VCaP (cell line): ENCODE measurements around the gene NUTM2F.
A peak's percentile ranks its signal among the peaks of the same experiment; 100 is the strongest.
"Not testable (repeated sequence)": the region's sequence is repeated elsewhere in the genome, so short reads cannot be mapped to it uniquely, and the experiment has no call there.

ENCODE experiments used
- H3K27ac ChIP-seq: fragments of 450-650 bp; 2 replicates; pipeline ENCODE4 v1.5.1; 2017

NUTM2F gene, protein sequence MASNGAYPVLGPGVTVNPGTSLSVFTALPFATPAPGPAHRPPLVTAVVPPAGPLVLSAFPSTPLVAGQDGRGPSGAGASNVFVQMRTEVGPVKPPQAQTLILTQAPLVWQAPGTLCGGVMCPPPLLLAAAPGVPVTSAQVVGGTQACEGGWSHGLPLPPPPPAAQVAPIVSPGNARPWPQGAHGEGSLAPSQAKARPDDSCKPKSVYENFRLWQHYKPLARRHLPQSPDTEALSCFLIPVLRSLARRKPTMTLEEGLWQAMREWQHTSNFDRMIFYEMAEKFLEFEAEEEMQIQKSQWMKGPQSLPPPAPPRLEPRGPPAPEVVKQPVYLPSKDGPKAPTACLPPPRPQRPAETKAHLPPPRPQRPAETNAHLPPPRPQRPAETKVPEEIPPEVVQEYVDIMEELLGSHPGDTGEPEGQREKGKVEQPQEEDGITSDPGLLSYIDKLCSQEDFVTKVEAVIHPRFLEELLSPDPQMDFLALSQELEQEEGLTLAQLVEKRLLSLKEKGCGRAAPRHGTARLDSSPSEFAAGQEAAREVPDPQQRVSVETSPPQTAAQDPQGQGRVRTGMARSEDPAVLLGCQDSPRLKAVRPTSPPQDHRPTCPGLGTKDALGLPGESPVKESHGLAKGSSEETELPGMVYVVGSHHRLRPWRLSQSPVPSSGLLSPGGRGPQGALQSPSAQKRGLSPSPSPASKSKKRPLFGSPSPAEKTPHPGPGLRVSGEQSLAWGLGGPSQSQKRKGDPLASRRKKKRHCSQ

DNA sequence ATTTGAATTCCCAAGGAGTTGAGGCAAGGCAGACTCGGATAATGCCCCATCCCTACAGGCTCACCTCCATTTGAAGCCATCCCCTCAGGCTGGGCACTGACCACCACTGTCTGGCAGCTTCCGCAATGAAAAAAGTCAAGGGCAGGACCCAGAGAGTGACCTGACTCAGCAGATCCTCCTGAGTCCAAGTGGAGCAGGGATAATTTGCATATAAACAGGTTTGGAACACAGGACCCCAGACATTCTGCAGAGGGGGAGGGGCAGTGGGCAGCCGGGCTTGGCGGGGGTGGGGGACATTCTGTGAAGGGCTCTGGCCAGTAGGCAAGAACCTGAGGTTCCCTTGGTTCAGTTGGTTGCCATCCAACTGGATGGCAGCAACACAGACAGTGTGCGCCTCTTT is at the start of gene NUTM2F:
Gene NUTM2F, minus strand, starts transcription at position 101 of the 400 bp plus-strand sequence. Its CDS starts 21 bp downstream, at position 80.
- H3K27ac ChIP-seq: not testable (repeated sequence)

DNA sequence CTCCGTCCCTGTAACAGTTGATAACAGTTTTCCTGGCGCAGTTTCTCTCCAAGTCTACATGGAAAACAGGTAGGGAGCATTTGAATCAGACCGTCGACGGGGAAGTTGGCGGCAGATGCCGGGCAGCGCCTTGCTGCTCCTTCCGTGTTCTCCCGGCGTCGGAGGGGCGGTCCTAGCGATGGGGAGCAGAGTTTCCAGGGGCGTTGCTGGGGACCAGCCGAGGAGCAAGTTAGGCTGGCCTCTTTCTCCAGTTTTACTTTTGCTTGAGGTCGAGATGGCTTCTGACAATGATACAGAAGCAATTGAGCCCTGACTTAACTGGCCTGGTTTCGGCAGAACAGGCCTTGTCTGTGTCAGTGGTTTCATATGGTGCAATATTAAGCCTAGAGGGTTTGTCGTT is 46.8 kb upstream of the NUTM2F start:
- H3K27ac ChIP-seq: not testable (repeated sequence)

DNA sequence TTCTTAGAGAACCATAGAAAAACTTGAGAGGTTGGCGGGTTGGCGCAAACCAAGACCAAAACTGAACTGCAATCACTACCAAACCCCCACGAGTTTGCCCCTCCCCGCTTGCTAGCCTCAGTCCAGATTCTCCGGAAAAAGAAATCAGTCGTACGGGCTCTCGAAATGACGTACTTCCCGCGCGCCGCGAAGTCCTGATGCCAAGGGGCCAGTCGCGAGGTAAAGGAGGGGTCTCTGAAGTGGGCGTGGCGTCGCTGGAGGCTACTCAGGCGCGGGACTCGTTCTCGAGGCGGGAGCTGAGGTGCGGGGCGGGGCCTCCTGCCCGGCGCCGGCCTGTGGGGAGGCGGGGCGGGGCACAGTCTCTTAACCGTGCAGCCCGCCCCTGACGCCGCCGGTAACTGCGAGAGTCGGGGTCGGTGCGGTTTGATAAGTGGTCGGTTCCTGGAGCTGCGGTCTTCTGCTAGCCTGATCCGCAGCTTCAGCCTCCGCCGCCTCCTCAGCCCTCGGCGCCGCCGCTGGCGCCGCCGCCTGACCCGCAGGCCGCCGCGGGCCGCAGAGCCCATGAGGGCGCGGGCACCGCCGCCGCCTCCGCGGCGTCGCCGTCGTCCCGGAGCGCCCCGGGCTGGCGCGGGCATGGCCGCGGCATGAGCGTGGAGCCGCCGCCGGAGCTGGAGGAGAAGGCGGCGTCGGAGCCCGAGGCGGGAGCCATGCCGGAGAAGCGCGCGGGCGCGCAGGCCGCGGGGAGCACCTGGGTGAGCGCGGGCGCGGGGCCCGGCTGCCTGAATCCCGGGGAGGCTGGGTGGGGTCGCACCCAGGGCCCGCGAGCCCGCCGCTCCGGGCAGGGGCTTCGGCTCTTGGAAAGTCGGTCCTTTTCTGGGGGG is 46.0 kb upstream of the NUTM2F start:
- peak overlapping the region; percentile 58 for H3K27ac ChIP-seq

DNA sequence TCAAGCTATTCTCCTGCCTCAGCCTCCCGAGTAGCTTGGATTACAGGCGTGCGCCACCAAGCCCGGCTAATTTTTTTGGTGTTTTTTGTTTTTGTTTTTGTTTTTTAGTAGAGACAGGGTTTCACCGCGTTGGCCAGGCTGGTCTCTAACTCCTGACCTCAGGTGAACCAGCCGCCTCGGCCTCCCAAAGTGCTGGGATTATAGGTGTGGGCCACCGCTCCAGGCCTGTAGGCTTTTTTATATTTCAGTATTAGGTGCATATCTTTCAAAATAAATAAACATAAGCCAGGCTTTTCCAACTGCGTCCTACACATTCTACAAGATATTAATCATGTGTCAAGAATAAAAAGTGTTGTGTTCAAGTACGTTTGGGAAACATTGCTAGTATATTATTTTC is 45.3 kb upstream of the NUTM2F start:
- H3K27ac ChIP-seq: peak overlapping the region; percentile 58

DNA sequence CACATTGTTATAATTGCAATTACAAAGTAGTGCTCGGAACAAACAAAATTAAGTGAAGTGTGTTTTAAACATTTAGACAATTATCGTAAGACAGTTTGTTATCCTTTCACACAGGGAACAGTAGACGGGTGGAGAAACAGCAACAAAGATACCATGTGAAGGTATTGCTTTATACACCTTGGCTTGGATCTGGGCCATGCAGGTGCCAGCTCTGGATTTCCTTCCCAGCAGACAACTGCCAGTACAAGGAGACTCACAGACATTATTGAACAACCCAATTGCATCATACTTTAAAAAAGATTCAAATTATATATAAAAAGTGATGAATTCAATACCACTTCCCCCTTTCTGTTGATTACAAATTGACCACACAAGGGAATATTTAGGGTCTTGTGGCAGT is 41.8 kb upstream of the NUTM2F start:
- not testable (repeated sequence) for H3K27ac ChIP-seq

DNA sequence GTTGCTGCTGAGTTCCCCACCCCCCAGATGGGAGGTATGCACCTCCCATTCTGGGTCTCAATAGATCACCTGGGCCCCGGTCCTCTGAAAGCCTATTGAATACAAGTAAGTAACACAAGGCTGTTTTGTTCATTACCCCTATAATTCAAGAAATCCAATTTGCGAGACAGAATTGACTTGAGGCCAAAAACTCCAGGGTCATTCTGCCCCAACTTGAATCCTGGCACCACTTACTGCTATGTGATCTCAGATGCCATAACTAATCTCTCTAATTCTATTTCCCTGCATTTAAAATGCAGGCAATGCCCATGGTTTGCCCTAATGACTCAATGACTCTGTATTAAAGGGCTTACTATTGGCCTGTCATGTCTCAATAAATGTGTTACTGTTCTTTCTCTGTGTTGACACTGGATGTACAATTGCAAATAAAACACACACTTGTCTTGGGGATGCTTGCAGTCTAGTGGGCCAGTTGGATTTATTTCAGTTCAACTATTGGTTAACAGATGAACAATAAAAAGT is 35.7 kb upstream of the NUTM2F start:
- not testable (repeated sequence) for H3K27ac ChIP-seq

DNA sequence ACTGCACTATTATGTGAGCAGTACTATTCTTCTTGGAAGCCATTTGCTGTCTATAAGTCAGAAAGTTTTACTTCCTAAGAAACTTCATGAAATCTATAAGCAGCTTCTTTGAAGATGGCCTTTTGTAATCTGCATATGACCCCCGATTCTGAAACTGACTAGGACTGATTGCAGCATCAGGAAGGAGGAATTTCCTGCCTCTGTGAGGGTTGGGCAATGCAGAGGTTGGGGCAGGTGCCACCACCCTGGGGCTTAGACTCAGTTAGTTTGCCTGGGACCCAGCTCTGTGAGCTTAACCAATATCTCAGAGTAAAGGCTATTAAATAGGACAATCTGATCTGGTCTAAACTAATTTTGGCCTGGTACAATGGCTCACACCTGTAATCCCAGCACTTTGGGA is 28.7 kb upstream of the NUTM2F start:
- H3K27ac ChIP-seq: not testable (repeated sequence)

DNA sequence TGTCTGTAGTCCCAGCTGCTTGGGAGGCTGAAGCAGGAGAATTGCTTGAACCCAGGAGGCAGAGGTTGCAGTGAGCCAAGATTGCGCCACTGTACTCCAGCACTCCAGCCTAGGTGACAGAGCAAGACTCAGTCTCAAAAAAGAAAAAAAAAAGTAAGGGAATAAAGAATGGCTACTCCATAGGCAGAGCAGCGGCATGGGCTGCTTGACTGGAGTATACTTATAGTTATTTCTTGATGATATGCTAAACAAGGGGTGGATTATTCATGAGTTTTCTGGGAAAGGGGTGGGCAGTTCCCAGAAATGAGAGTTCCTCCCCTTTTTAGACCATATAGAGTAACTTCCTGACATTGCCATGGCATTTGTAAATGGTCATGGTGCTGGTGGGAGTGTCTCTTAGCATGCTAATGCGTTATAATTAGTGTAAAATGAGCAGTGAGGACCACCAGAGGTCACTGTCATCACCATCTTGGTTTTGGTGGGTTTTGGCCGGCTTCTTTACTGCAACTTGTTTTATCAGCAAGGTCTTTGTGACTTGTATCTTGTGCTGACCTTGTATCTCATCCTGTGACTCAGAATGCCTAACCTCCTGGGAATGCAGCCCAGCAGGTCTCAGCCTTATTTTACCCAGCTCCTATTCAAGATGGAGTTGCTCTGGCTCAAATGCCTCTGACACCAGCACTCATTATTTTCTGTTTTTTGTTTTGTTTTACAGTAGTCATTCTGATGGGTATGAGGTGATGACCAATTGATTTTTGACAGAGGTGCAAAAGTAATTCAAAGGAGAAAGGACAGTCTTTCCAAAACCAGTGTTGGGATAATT is 23.7 kb upstream of the NUTM2F start:
- not testable (repeated sequence) for H3K27ac ChIP-seq

DNA sequence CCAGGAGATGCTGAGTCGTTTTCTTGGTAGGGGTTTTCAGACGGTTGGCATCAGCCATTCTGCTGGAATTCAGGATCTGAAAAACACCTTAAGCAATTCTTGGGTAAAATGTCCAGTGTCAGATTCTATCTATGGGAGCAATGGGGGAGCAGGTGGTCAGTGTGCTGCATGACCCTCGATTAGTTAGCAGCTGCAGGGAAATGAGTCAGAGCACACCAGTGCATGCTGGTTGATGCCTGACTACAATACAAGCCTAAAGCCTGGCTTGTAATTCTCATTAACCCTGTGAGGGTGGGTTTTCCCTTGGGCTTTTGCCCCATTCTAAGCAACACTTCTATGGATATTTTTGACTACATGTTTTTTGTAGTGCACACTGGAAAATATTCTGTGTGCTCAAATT is 20.3 kb upstream of the NUTM2F start:
- H3K27ac ChIP-seq: not testable (repeated sequence)

DNA sequence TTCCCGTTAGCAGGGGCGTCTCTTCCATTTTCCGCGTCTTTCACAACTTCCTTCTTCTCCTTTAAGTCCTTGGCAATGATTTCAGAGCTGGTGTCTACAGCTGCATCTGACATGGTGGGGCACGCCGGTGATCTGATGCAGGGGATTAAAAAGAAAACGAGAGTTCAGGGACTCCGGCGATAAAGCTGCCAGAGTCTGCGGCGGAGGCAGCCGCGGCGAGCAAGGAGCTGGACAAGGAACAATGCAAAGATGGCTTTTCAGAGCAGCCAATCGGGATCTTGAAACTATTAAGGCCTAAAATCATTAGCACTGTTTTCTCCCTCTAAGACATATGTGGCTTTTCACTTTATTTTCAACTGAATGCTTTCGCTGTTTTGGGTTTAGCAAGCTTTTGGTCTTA is 19.0 kb upstream of the NUTM2F start:
- not testable (repeated sequence) for H3K27ac ChIP-seq

DNA sequence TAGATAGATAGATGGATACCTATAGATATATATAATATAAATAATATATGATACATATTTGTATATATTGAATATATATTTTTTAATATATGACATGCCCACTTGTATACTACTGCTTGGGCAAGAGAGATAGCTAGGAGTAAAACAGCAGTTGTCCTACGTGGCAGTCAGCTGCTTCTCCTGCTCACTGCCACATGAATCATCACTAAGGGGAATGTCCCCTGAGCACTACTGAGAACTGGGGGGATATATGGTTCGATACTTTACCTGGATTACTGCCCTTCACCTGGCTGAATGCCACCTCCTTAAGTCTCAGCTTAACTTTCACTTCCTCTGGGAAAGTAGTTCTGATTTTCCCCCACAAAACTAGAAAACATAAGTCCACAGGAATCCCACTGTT is 13.3 kb upstream of the NUTM2F start:
- H3K27ac ChIP-seq: not testable (repeated sequence)

DNA sequence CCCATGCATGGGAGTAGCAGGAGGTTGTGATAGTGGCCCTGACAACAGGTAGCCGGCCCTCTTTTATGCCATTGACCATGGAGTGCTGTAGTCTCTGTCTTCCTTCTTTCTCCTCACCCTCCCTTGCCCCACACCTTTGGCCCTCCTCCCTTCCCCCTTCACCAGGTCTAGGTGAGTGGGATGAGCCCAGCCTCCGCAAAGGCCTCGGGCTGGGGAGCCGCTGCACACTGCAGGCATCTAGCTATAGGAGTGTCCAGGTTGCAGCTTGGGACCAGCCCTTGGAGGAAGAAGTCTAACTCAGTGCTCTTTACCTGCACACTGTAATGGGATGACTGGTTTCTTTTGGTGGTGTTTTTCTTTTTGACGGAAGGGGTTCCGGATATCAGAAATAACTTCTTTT is 12.3 kb upstream of the NUTM2F start:
- not testable (repeated sequence) for H3K27ac ChIP-seq

DNA sequence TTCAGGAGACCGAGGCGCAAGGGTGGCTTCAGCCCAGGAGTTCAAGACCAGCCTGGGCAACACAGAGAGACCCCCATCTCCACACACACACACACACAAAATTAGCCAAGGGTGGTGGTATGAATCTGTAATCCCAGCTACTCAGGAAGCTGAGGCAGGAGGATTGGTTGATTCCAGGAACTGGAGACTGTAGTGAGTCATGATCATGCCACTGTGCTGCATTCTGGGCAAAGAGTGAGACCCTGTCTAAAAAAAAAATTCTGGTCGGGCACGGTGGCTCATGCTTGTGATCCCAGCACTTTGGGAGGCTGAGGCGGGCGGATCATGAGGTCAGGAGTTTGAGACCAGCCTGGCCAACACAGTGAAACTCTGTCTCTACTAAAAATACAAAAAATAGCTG is 11.2 kb upstream of the NUTM2F start:
- not testable (repeated sequence) for H3K27ac ChIP-seq

DNA sequence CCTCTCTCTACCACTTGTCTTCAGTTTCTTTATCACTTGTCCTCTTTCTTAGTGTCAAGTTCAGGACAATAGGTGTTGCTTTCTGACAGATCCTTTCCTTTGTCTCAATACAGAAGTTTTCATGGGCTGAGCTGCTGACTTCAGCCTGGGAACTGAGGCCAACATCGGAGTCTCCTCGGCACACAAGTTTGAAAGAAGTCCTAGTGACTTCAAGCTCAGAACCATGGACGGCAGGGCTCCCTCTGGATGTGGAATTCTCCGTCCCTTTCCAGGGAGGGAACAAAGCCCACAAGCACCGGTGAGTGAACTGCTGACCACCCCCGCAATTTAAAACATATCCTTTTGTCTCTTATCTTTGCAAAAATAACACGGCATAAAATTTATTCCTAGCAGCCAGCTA is 10.3 kb upstream of the NUTM2F start:
- not testable (repeated sequence) for H3K27ac ChIP-seq

DNA sequence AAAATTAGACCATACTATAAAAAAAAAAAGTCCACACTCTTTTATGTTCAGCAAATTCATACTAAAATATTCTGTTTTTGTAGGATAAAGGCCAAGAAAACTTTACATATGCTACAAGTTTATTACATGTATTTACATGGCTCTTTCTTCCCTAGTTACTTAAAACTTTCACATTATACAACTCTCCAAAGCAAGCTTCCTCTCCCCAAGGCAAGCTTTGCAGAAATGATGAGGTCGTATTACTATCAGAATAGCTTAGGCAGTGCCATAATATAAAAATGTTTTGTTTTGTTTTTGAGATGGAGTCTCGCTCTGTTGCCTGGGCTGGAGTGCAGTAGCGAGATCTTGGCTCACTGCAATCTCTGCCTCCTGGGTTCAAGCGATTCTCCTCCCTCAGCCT is 8.0 kb upstream of the NUTM2F start:
- H3K27ac ChIP-seq: not testable (repeated sequence)

DNA sequence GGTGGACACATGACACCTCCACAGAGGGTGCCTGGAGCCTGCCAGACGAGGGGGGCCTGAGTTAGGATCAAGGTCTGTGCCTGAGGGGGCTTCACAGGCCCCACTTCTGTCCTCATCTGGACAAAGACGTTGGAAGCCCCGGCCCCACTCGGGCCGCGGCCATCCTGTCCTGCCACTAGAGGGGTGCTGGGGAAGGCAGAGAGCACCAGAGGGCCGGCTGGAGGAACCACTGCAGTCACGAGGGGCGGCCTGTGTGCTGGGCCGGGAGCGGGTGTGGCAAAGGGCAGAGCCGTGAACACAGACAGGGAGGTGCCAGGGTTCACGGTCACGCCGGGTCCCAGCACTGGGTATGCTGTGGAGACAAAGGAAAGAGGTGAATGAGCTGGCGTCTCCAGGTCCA is 2.9 kb downstream of the NUTM2F start:
- not testable (repeated sequence) for H3K27ac ChIP-seq

DNA sequence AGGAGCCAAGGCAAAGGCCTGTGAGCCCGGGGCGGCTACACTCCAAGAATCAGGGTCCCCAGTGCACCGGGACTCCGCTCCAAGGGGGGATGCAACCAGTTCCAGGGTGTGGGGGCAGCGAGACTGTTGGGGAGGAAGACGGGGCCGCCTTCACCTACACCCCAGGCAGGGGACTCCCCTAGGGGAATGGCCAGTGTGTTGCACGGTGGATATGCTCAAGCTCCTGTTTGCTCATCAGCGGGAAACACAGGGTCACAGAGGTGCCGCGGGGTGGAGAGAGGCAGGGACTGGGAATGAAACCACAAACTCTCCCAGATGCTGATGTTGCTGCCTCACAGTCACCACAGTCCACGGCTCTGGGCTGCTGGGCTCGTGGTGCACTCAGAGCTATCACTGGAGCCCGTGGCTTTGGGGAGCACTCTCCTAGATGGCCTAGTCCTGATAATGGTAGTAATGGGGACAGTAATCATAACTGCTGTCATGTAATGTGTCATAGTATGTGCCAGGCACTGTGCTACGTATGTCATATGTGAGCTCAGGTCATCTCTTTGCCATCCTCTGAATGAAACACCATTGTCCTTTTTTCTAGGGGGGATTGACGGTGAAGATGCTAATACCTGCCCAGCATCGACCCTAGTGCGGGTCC is 5.2 kb downstream of the NUTM2F start:
- not testable (repeated sequence) for H3K27ac ChIP-seq

DNA sequence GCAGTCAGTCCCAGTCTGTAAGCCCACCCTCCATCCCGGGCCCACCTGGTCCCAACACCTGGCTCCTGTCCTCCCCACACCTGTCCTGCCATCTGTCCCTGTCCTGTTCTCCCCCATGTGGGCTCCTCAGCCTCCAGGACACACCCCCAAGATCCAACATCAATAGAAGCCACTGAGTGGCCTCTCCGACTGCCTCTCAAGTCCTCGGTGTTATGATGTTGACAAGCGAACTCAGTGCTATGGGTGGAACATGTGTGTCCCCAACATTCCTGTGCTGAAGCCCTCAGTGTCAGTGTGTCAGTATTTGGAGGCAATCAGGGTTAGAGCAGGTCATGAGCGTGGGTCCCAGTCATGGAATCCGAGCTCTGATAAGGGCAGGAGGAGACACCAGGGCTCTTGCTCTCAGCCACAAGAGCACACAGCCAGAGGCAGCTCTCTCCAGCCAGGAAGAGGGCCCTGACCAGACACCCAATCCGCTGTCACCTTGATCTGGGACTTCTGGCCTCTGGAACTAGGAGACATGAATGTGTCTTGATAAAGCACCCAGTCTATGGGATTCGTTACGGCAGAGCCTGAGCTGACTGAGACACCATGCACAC is 6.0 kb downstream of the NUTM2F start:
- not testable (repeated sequence) for H3K27ac ChIP-seq

DNA sequence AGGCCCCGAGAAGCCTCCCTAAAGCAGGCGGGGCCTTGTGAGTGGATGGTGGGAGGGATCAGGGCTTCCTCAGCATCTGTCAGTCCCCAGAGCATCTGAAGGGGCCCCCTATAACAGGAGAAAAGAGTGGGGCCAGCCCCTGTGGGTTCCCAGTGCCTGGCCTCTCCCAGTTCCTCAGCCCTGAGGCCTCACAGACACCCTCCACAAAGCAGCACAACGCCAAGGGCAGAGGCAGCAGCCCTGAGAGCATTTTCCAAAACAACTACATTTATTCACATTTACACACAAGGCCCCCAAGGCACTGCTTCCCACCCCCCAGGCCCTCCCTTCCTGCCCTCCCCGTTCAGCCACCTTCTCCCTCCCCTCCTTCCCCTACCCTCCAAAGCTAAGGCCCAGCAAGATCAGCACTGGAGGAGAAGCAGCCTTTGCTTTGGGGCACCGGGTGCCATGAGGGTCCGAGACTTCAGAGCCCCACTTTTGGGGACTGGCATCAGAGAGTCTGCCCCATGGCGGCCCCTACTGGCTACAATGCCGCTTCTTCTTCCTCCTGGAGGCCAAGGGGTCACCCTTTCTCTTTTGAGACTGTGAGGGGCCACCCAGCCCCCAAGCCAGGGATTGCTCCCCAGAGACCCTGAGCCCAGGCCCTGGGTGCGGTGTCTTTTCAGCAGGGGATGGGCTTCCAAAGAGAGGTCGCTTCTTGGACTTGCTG is 10.3 kb downstream of the NUTM2F start:
- not testable (repeated sequence) for H3K27ac ChIP-seq

DNA sequence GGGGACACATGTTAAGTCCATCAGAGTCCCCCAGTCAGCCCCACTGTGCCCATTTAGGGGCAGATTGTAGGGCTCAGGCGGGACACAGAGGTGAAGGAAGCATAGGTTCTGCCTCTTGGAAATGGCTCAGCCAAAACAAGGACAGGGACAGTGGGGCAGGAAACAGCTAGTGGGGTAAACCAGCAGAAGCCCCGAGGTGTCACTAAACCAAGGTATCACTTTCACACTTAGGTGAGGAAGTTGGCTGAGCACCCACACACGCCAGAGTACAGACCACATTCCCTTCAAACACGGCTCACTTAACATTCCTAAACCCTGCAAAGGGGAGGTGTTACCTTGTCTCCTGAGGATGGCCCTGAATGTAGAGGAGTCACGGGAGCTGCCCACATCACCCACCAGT is 12.2 kb downstream of the NUTM2F start:
- not testable (repeated sequence) for H3K27ac ChIP-seq
